22Rv1 (cell line): Measurements from ENCODE around the gene CLMP.

ENCODE experiments used
- CTCF ChIP-seq: fragments of 450-650 bp; IDR thresholded peaks from 2 replicates; pipeline ENCODE4 v1.5.1; 2017; ENCODE audit warnings: mild to moderate bottlenecking
- ZFX ChIP-seq: fragments of 450-650 bp; IDR thresholded peaks from 2 replicates; pipeline ENCODE4 v1.6.1; 2017; ENCODE audit warnings: antibody characterized with exemption, borderline replicate concordance

DNA sequence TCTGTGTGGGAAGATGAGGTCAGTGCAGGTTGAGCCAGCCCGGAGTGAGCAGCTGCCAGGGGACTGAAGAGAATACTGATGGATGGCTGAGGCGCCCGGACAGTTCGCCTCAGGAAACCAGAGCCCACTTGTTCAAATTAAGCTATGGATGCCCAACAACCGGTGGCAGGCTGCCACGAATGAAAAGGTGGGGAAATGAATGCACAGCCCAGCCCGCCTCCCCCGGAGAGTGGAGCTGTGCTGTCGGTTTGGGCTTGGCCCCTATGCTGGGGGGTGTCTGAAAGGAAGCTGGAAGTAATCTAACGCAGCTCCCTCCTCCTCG lies 155.0 kb downstream of the CLMP start:
- TF ChIP-seq ZFX (no peak), CTCF (no peak)
